GM20000 (cell line): ENCODE data around the gene SLC38A10.

Experiments used
- DNase-seq: peaks from one replicate; pipeline ENCODE4 v3.0.0; 2012; ENCODE audit warnings: low spot score
- CTCF ChIP-seq: IDR thresholded peaks from 2 replicates; pipeline ENCODE4 v1.5.1; 2012; ENCODE audit warnings: mild to moderate bottlenecking, control low read depth; ENCODE audit errors: extremely low read depth, missing control alignments

SLC38A10 gene

GRCh38 chr17:81329927-81330883 lies 35.1 kb upstream of the SLC38A10 start:
- DNase-seq, result no peak
- TF ChIP-seq CTCF, result no peak

- DNase-seq, result no peak
- no peak for TF ChIP-seq CTCF
These were observed 34.1 kb upstream of the SLC38A10 start for GRCh38 chr17:81328978-81329926.

- DNase-seq, result no peak
- no peak for TF ChIP-seq CTCF
These were observed 33.4 kb upstream of the SLC38A10 start for GRCh38 chr17:81328489-81328888.

GRCh38 chr17:81325714-81326358 lies 30.7 kb upstream of the SLC38A10 start:
- TF ChIP-seq CTCF, result no peak
- DNase-seq, result no peak

GRCh38 chr17:81324851-81325713 lies 30.0 kb upstream of the SLC38A10 start:
- DNase-seq, result no peak
- TF ChIP-seq CTCF, result no peak

GRCh38 chr17:81324177-81324850 lies 29.2 kb upstream of the SLC38A10 start:
- DNase-seq, result no peak
- TF ChIP-seq CTCF, result no peak
